Measurements from ENCODE around the gene ARG1.

ARG1 gene

DNA sequence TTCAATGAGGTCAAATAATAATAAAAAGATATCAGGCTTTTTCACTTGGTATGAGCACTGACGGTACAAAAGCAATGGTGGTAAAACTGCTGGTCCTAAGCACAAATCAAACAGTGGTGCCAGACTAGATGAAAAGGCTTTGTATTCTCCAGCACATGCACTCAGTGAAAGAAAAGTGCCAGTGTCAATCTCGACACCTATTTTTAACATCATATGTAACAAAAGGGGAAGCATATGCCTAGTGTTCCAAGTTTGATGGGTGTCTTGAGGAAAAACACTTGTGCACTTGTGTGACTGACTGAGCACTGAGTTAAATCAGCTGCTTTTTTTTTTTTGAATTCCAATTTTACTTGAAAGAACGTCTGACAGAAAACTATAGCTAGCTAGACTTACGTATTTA, 27.7 kb downstream of the ARG1 start:
- H3K4me3 ChIP-seq (ENCODE audit: low read depth, low read length) = no peak overlapping the region
- in situ Hi-C loops (cut with HindIII; ENCODE audit: low sequenced_read_pairs) = no loop called here
- TF ChIP-seq, protein P1, sequence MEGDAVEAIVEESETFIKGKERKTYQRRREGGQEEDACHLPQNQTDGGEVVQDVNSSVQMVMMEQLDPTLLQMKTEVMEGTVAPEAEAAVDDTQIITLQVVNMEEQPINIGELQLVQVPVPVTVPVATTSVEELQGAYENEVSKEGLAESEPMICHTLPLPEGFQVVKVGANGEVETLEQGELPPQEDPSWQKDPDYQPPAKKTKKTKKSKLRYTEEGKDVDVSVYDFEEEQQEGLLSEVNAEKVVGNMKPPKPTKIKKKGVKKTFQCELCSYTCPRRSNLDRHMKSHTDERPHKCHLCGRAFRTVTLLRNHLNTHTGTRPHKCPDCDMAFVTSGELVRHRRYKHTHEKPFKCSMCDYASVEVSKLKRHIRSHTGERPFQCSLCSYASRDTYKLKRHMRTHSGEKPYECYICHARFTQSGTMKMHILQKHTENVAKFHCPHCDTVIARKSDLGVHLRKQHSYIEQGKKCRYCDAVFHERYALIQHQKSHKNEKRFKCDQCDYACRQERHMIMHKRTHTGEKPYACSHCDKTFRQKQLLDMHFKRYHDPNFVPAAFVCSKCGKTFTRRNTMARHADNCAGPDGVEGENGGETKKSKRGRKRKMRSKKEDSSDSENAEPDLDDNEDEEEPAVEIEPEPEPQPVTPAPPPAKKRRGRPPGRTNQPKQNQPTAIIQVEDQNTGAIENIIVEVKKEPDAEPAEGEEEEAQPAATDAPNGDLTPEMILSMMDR (IDR thresholded peaks at IDR 0.05; ENCODE audit: low read depth, low read length) = no peak
- no peak for DNase-seq (ENCODE audit: low read depth, low spot score)

DNA sequence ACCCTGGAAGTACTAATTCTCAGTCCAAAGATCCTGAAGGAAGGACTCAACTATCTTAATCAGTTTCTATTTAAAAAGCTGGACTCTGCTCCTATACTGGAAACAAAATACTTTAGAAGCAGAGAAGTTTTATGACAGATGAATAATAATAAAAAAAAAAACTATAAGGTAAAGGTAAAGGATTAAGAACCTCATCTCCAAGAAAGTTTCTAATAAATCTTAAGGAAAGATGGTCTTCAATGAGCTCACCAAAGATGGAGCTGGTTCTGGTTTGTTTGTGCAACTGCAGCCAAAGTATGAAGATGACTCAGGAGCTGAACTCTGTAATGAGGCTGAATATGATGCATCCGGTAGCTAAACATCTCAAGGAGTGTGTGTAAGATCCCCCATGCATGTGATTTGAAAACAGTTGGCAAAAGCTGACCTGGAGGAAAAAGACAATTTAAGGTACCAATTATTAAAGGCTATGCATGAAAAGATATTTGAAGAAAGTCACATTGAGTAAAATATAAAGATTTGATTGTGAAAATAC, 29.8 kb downstream of the ARG1 start:
- peak; percentile 87 for DNase-seq (ENCODE audit: low read depth, low spot score)
- TF ChIP-seq, protein P1 (IDR thresholded peaks at IDR 0.05; ENCODE audit: low read depth, low read length) = no peak
- in situ Hi-C loops (cut with HindIII; ENCODE audit: low sequenced_read_pairs) = no loop called here
- no peak overlapping the region for H3K4me3 ChIP-seq (ENCODE audit: low read depth, low read length)

DNA sequence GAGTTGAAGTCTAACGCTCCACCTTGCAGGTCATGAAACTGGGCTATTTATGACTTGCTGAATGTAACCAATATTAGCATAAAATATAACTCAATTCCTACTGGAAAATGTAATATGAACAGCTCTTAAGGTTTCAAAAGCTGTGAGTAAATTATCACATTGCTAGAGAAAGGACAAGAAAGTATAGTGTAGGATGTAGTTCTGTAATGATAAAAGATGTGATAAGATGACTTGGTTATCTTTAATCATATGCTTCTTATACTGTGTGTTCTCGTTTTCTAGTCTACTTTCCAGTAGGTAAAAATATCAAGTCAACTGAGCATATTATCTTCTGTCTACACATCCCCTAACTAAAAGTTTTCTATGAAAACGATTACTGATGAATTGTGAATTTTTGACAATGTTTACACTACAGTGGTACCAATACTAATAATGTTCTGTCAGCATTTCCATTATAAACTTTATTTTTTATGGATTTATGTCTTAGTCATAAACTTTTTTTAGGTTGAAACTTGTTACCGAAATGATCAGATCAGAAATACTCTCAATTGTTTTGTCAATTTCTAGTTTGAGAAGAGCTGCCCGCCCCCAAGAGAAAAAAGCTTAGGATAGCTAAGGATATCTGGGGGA, 40.4 kb downstream of the ARG1 start:
- TF ChIP-seq, protein P1 (IDR thresholded peaks at IDR 0.05; ENCODE audit: low read depth, low read length) = no peak
- in situ Hi-C loops (cut with HindIII; ENCODE audit: low sequenced_read_pairs) = no loop called here
- DNase-seq (ENCODE audit: low read depth, low spot score) = no peak
- H3K4me3 ChIP-seq (ENCODE audit: low read depth, low read length) = no peak overlapping the region

DNA sequence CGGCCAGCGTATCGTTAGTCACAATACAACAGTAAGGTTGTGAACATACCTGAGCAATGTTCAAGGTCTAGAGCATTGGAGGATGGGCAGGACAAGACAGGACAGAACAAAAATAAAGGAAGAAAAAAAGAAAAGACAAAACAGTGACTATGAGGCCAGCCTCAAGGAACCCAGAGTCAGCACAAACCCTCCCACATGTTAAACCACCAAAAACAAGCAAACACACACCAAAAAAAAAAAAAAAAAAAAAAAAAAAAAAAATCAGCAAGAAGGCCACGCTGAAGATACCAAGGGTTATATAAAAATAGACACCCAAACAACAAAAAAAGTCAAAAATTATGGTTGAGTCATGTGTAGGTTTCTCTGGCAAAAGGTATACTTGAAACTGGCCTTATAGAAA, 42.2 kb downstream of the ARG1 start:
- TF ChIP-seq, protein P1 (IDR thresholded peaks at IDR 0.05; ENCODE audit: low read depth, low read length) = no peak
- DNase-seq (ENCODE audit: low read depth, low spot score) = no peak
- no peak overlapping the region for H3K4me3 ChIP-seq (ENCODE audit: low read depth, low read length)
- in situ Hi-C loops (cut with HindIII; ENCODE audit: low sequenced_read_pairs) = no loop called here

DNA sequence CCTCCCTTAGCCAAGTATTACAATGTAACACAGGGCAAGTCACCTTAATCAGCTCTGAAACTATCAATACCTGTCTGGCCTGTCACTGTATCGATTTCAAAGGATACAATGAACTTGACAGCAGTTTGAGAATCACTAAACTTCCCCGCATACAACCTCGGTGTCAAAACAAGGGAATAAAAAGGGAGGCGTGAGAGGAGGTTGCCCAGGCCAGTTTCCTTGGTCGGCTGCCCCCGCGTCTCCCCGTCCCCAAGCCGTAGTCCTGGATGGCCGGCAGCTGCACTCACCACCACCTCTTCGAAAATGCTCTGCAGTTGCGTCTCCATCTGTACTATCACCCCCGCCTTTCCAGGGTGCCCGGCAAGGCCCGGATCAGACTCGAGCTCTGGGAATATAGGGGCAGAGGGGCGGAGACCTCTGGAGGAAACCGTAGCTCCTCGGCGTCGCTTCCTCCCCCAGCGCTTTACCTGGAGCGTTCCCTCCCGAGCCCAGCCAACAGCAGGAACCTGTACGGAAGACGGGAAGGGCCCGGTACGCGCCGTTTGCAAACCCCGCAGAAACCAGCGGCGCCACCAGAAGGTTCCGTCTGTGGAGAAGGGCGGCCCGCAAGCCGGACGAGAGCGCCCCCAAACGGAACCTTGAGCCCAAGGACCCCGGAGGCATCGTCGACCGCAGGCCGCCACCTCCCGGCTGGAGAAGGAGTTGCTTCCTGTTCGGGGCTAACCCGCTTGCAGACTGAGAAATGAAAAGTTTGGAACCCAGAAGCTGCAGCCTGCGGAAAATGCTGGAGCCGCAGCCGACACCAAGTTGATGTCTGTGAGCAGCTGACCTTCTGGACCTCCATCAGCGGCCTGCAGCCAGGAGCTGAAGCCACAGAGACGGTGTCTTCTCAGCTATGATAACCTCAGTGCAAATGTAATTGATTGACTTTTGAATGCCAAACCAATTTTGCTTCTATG, 55.0 kb downstream of the ARG1 start, which contains the start of gene MED23:
Gene MED23 (minus strand): TSS at position 519 of the 959 bp plus-strand sequence. CDS start 193 bp downstream, at position 326.
- peak within 1 kb of the TSS; percentile 84 for H3K4me3 ChIP-seq (ENCODE audit: low read depth, low read length)
- TF ChIP-seq, protein P1 (IDR thresholded peaks at IDR 0.05; ENCODE audit: low read depth, low read length) = peak; percentile 100
- in situ Hi-C loops (cut with HindIII; ENCODE audit: low sequenced_read_pairs) = no loop called here
- peak; percentile 97 for DNase-seq (ENCODE audit: low read depth, low spot score)

DNA sequence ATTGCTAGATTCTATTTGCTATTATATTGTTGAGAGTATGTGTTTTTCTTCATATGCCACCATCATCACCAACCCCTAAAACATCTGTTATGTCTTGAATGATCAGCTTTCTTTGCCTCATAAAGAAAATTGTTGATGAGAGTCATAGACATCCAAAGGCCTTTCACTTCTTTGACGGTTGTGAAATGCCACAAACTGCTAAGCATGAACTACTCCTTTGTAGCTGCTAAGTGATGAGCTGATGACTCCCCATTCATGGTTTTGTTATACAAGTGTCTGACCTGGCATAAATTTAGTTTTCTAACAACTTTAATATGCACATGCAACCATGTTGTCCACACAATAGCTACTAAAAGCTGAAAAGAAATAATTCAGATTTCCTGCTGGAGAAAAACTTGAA, 55.7 kb downstream of the ARG1 start:
- no peak overlapping the region for H3K4me3 ChIP-seq (ENCODE audit: low read depth, low read length)
- DNase-seq (ENCODE audit: low read depth, low spot score) = no peak
- in situ Hi-C loops (cut with HindIII; ENCODE audit: low sequenced_read_pairs) = no loop called here
- TF ChIP-seq, protein P1 (IDR thresholded peaks at IDR 0.05; ENCODE audit: low read depth, low read length) = no peak

All from astrocyte of the spinal cord (primary cell).